RWPE2 (cell line): ENCODE results near the gene STMN1.

Source experiments
- ATAC-seq: fragments of 200-7000 bp; cut with Tn5 transposase; 3 replicates; pipeline ENCODE4 v1.9.1; 2021; ENCODE audit warnings: low read depth
- DNase-seq: peaks from one replicate; pipeline ENCODE4 v3.0.0-alpha.2; 2020; ENCODE audit warnings: low spot score
- H3K27ac ChIP-seq: fragments of 450-650 bp; 2 replicates; pipeline ENCODE4 v1.5.1; 2017; ENCODE audit warnings: mild to moderate bottlenecking; ENCODE audit not compliant: poor library complexity, severe bottlenecking
- H3K27me3 ChIP-seq: fragments of 250-450 bp; sonication (Bioruptor Pico); 2 replicates; pipeline ENCODE4 v1.5.1; 2021; ENCODE audit warnings: mild to moderate bottlenecking, moderate library complexity; ENCODE audit not compliant: insufficient read depth, poor library complexity, severe bottlenecking
- H3K36me3 ChIP-seq: fragments of 250-450 bp; sonication (Bioruptor Pico); 2 replicates; pipeline ENCODE4 v1.5.1; 2020; ENCODE audit warnings: low read depth, mild to moderate bottlenecking, moderate library complexity
- H3K4me1 ChIP-seq: fragments of 250-450 bp; sonication (Bioruptor Pico); 2 replicates; pipeline ENCODE4 v1.5.1; 2021; ENCODE audit warnings: mild to moderate bottlenecking, moderate library complexity; ENCODE audit not compliant: insufficient read depth, poor library complexity, severe bottlenecking
- H3K4me3 ChIP-seq: fragments of 250-450 bp; sonication (Bioruptor Pico); 2 replicates; pipeline ENCODE4 v1.5.1; 2021; ENCODE audit warnings: mild to moderate bottlenecking, moderate library complexity; ENCODE audit not compliant: severe bottlenecking
- H3K9me3 ChIP-seq: fragments of 250-450 bp; sonication (Bioruptor Pico); 2 replicates; pipeline ENCODE4 v1.5.1; 2021; ENCODE audit warnings: mild to moderate bottlenecking, moderate library complexity; ENCODE audit not compliant: severe bottlenecking
- CTCF ChIP-seq: fragments of 450-650 bp; IDR thresholded peaks from one replicate; pipeline ENCODE4 v1.5.1; 2017; ENCODE audit warnings: mild to moderate bottlenecking, moderate library complexity; ENCODE audit not compliant: poor library complexity, severe bottlenecking

The STMN1 gene

GRCh38 chr1:25927521-25928265 is 21.5 kb upstream of the STMN1 start:
- no peaks in the 10 kb centered on the region for H3K4me1 ChIP-seq

GRCh38 chr1:25926731-25927496 is 20.7 kb upstream of the STMN1 start:
- no peak for TF ChIP-seq CTCF
- Histone ChIP-seq H3K27me3 (peaks cover 5% of the 10 kb centered on the region), H3K4me1 (no peaks in the 10 kb centered on the region), H3K4me3 (no peak overlapping the region), H3K27ac (no peak overlapping the region), H3K36me3 (no peaks in the 10 kb centered on the region), H3K9me3 (no peaks in the 10 kb centered on the region)
- no peak for DNase-seq
- ATAC-seq: no peak

More at GRCh38 chr1:25927521-25928265, 21.5 kb upstream of the STMN1 start:
- H3K36me3 ChIP-seq: no peaks in the 10 kb centered on the region
- no peak for TF ChIP-seq CTCF
- no peak overlapping the region for H3K4me3 ChIP-seq
- DNase-seq (no peak), ATAC-seq (no peak)
- peaks cover 5% of the 10 kb centered on the region for H3K27me3 ChIP-seq
- H3K27ac ChIP-seq: no peak overlapping the region
- no peaks in the 10 kb centered on the region for H3K9me3 ChIP-seq

- Histone ChIP-seq H3K9me3 (no peaks in the 10 kb centered on the region), H3K4me1 (no peaks in the 10 kb centered on the region), H3K27ac (no peak overlapping the region), H3K4me3 (no peak overlapping the region), H3K36me3 (no peaks in the 10 kb centered on the region), H3K27me3 (peaks cover 5% of the 10 kb centered on the region)
- TF ChIP-seq CTCF: no peak
- DNase-seq: no peak
- ATAC-seq: no peak
Measured at GRCh38 chr1:25924454-25924853, 18.2 kb upstream of the STMN1 start.

GRCh38 chr1:25922971-25923552 is 16.8 kb upstream of the STMN1 start:
- Histone ChIP-seq H3K9me3 (no peaks in the 10 kb centered on the region), H3K27ac (no peak overlapping the region), H3K27me3 (peaks cover 5% of the 10 kb centered on the region), H3K4me1 (no peaks in the 10 kb centered on the region), H3K36me3 (no peaks in the 10 kb centered on the region), H3K4me3 (peak overlapping the region; percentile 31)
- TF ChIP-seq CTCF: no peak
- DNase-seq (no peak), ATAC-seq (peak; percentile 75)
